ENCODE measurements around the gene PYROXD2. TPM values are rescaled to one million over a fixed set of nuclear protein-coding genes. Genes with fewer than 3 reads are reported as not detected.
"Not testable (repeated sequence)": the region's sequence is repeated elsewhere in the genome, so short reads cannot be mapped to it uniquely, and the experiment has no call there.

PYROXD2 gene
- total RNA-seq, 5 donors from 2014 or later (not counting 1 experiment from before 2014, with no cell fraction given): 16.4 to 27.5 (median 20.0) TPM

GRCh38 chr10:98389398-98389797 lies 25.6 kb downstream of the PYROXD2 start:
- Mint-ChIP-seq H3K27ac (no peak overlapping the region), H3K36me3 (peaks cover 28% of the 10 kb centered on the region), H3K27me3 (no peaks in the 10 kb centered on the region), H3K9me3 (no peaks in the 10 kb centered on the region), H3K4me1 (peaks cover 22 to 40% (median 23%) of the 10 kb centered on the region in 3 donors), H3K4me3 (no peak overlapping the region)
- no peak overlapping the region for H3K4me3 ChIP-seq (ENCODE audit: control insufficient read depth in 1 of 2, extremely low read depth in 1 of 2, low read length in 1 of 2)
- ChIA-PET CTCF (no interaction called here), POLR2A (no interaction called here)
- H3K27ac ChIP-seq (ENCODE audit: low read length): no peak overlapping the region
- no peaks in the 10 kb centered on the region for H3K9me3 ChIP-seq
- H3K4me1 ChIP-seq (ENCODE audit: control insufficient read depth in 1 of 2, extremely low read depth in 1 of 2, insufficient read depth in 2 of 2, low read length in 2 of 2): peaks cover 0 to 42% of the 10 kb centered on the region in 2 experiments
- H3K36me3 ChIP-seq (ENCODE audit: control insufficient read depth in 2 of 2, extremely low read depth in 1 of 2, insufficient read depth in 1 of 2, low read length in 1 of 2): peaks cover 0 to 3% of the 10 kb centered on the region in 2 donors
- ATAC-seq (replicated peaks in 1 of 4) (no peak), DNase-seq (no peak)
- WGBS (ENCODE audit: insufficient coverage): 78% methylated on average over 5 of the region's 6 CpGs
- H3K27me3 ChIP-seq (replicated peaks in 1 of 2; ENCODE audit: control insufficient read depth in 2 of 2, extremely low read depth in 1 of 2, insufficient read depth in 2 of 2, low read length in 1 of 2): no peaks in the 10 kb centered on the region

- H3K9me3 Mint-ChIP-seq: no peaks in the 10 kb centered on the region
- no peak overlapping the region for H3K27ac ChIP-seq (ENCODE audit: low read length)
- no peaks in the 10 kb centered on the region for H3K9me3 ChIP-seq
- no peak overlapping the region for H3K27ac Mint-ChIP-seq
- no peaks in the 10 kb centered on the region for H3K27me3 ChIP-seq (replicated peaks in 1 of 2; ENCODE audit: control insufficient read depth in 2 of 2, extremely low read depth in 1 of 2, insufficient read depth in 2 of 2, low read length in 1 of 2)
- no peak for DNase-seq
- ChIA-PET CTCF (interaction anchor here in 1 of 2 donors (0.7 kb wide), 1 partner anchor 541 kb away, joined by 4 read pairs; no protein-coding TSS in a partner anchor), POLR2A (no interaction called here)
- peaks cover 27% of the 10 kb centered on the region for H3K36me3 Mint-ChIP-seq
- H3K36me3 ChIP-seq (ENCODE audit: control insufficient read depth in 2 of 2, extremely low read depth in 1 of 2, insufficient read depth in 1 of 2, low read length in 1 of 2): peaks cover 0 to 7% of the 10 kb centered on the region in 2 donors
- 96% methylated on average over 13 of the region's 13 CpGs for WGBS (ENCODE audit: insufficient coverage)
- ATAC-seq (replicated peaks in 1 of 4): no peak
- H3K4me3 Mint-ChIP-seq: no peak overlapping the region
- no peaks in the 10 kb centered on the region for H3K27me3 Mint-ChIP-seq
- H3K4me3 ChIP-seq (ENCODE audit: control insufficient read depth in 1 of 2, extremely low read depth in 1 of 2, low read length in 1 of 2): no peak overlapping the region
- H3K4me1 ChIP-seq (ENCODE audit: control insufficient read depth in 1 of 2, extremely low read depth in 1 of 2, insufficient read depth in 2 of 2, low read length in 2 of 2): peaks cover 0 to 31% of the 10 kb centered on the region in 2 experiments
- peaks cover 17 to 33% (median 23%) of the 10 kb centered on the region in 3 donors for H3K4me1 Mint-ChIP-seq
Observed at GRCh38 chr10:98388101-98388655, 26.8 kb downstream of the PYROXD2 start.

- Histone ChIP-seq H3K9me3 (no peaks in the 10 kb centered on the region), H3K27me3 (replicated peaks in 1 of 2; ENCODE audit: control insufficient read depth in 2 of 2, extremely low read depth in 1 of 2, insufficient read depth in 2 of 2, low read length in 1 of 2) (no peaks in the 10 kb centered on the region), H3K4me3 (ENCODE audit: control insufficient read depth in 1 of 2, extremely low read depth in 1 of 2, low read length in 1 of 2) (no peak overlapping the region), H3K36me3 (ENCODE audit: control insufficient read depth in 2 of 2, extremely low read depth in 1 of 2, insufficient read depth in 1 of 2, low read length in 1 of 2) (peaks cover 0 to 7% of the 10 kb centered on the region in 2 donors), H3K27ac (ENCODE audit: low read length) (no peak overlapping the region), H3K4me1 (ENCODE audit: control insufficient read depth in 1 of 2, extremely low read depth in 1 of 2, insufficient read depth in 2 of 2, low read length in 2 of 2) (no peaks in the 10 kb centered on the region)
- no peak overlapping the region for H3K27ac Mint-ChIP-seq
- ChIA-PET POLR2A (no interaction called here), CTCF (interaction anchor here in 1 of 2 donors (1.2 kb wide), 1 partner anchor 41 kb away, joined by 4 read pairs; no protein-coding TSS in a partner anchor)
- H3K9me3 Mint-ChIP-seq: no peaks in the 10 kb centered on the region
- 100% methylated on average over 5 of the region's 9 CpGs for WGBS (ENCODE audit: insufficient coverage)
- no peaks in the 10 kb centered on the region for H3K27me3 Mint-ChIP-seq
- no peak overlapping the region for H3K4me3 Mint-ChIP-seq
- DNase-seq: no peak
- H3K4me1 Mint-ChIP-seq: peaks cover 0 to 6% (median under 1%) of the 10 kb centered on the region in 3 donors
- peaks cover 39% of the 10 kb centered on the region for H3K36me3 Mint-ChIP-seq
- ATAC-seq (replicated peaks in 1 of 4): no peak
Observed at GRCh38 chr10:98384531-98385133, 30.4 kb downstream of the PYROXD2 start.

GRCh38 chr10:98383869-98384268 lies 31.1 kb downstream of the PYROXD2 start:
- H3K9me3 ChIP-seq: no peaks in the 10 kb centered on the region
- Mint-ChIP-seq H3K36me3 (peaks cover 39% of the 10 kb centered on the region), H3K27ac (no peak overlapping the region), H3K4me1 (peaks cover 0 to 6% (median 0%) of the 10 kb centered on the region in 3 donors), H3K4me3 (no peak overlapping the region), H3K27me3 (no peaks in the 10 kb centered on the region), H3K9me3 (no peaks in the 10 kb centered on the region)
- DNase-seq (no peak), ATAC-seq (replicated peaks in 1 of 4) (no peak)
- WGBS (ENCODE audit: insufficient coverage): 96% methylated on average over 5 of the region's 6 CpGs
- H3K27ac ChIP-seq (ENCODE audit: low read length): no peak overlapping the region
- H3K4me1 ChIP-seq (ENCODE audit: control insufficient read depth in 1 of 2, extremely low read depth in 1 of 2, insufficient read depth in 2 of 2, low read length in 2 of 2): no peaks in the 10 kb centered on the region
- peaks cover 0 to 7% of the 10 kb centered on the region in 2 donors for H3K36me3 ChIP-seq (ENCODE audit: control insufficient read depth in 2 of 2, extremely low read depth in 1 of 2, insufficient read depth in 1 of 2, low read length in 1 of 2)
- ChIA-PET POLR2A (no interaction called here), CTCF (interaction anchor here in 1 of 2 donors (1.2 kb wide), 1 partner anchor 42 kb away, joined by 4 read pairs; no protein-coding TSS in a partner anchor)
- no peak overlapping the region for H3K4me3 ChIP-seq (ENCODE audit: control insufficient read depth in 1 of 2, extremely low read depth in 1 of 2, low read length in 1 of 2)
- H3K27me3 ChIP-seq (replicated peaks in 1 of 2; ENCODE audit: control insufficient read depth in 2 of 2, extremely low read depth in 1 of 2, insufficient read depth in 2 of 2, low read length in 1 of 2): no peaks in the 10 kb centered on the region

GRCh38 chr10:98383134-98383667 lies 31.8 kb downstream of the PYROXD2 start:
- DNase-seq; H3K9me3 ChIP-seq; ATAC-seq (replicated peaks in 1 of 4); H3K27me3 Mint-ChIP-seq; H3K4me1 ChIP-seq (ENCODE audit: control insufficient read depth in 1 of 2, extremely low read depth in 1 of 2, insufficient read depth in 2 of 2, low read length in 2 of 2); H3K27ac Mint-ChIP-seq; H3K27me3 ChIP-seq (replicated peaks in 1 of 2; ENCODE audit: control insufficient read depth in 2 of 2, extremely low read depth in 1 of 2, insufficient read depth in 2 of 2, low read length in 1 of 2); H3K4me3 ChIP-seq (ENCODE audit: control insufficient read depth in 1 of 2, extremely low read depth in 1 of 2, low read length in 1 of 2); H3K36me3 ChIP-seq (ENCODE audit: control insufficient read depth in 2 of 2, extremely low read depth in 1 of 2, insufficient read depth in 1 of 2, low read length in 1 of 2); H3K4me1 Mint-ChIP-seq; H3K4me3 Mint-ChIP-seq; H3K9me3 Mint-ChIP-seq; H3K27ac ChIP-seq (ENCODE audit: low read length); CTCF ChIA-PET; POLR2A ChIA-PET: not testable (repeated sequence)
- peaks cover 38% of the 10 kb centered on the region for H3K36me3 Mint-ChIP-seq
- 100% methylated on average over 2 of the region's 7 CpGs for WGBS (ENCODE audit: insufficient coverage)

GRCh38 chr10:98382691-98383101 lies 32.3 kb downstream of the PYROXD2 start:
- Mint-ChIP-seq H3K27ac (no peak overlapping the region), H3K36me3 (peaks cover 37% of the 10 kb centered on the region), H3K27me3 (no peaks in the 10 kb centered on the region), H3K9me3 (no peaks in the 10 kb centered on the region), H3K4me3 (no peak overlapping the region), H3K4me1 (no peaks in the 10 kb centered on the region)
- no peak for DNase-seq
- Histone ChIP-seq H3K4me1 (ENCODE audit: control insufficient read depth in 1 of 2, extremely low read depth in 1 of 2, insufficient read depth in 2 of 2, low read length in 2 of 2) (no peaks in the 10 kb centered on the region), H3K27me3 (replicated peaks in 1 of 2; ENCODE audit: control insufficient read depth in 2 of 2, extremely low read depth in 1 of 2, insufficient read depth in 2 of 2, low read length in 1 of 2) (no peaks in the 10 kb centered on the region), H3K9me3 (no peaks in the 10 kb centered on the region), H3K36me3 (ENCODE audit: control insufficient read depth in 2 of 2, extremely low read depth in 1 of 2, insufficient read depth in 1 of 2, low read length in 1 of 2) (peaks cover 0 to 7% of the 10 kb centered on the region in 2 donors), H3K4me3 (ENCODE audit: control insufficient read depth in 1 of 2, extremely low read depth in 1 of 2, low read length in 1 of 2) (no peak overlapping the region), H3K27ac (ENCODE audit: low read length) (no peak overlapping the region)
- CTCF ChIA-PET: no interaction called here
- WGBS (ENCODE audit: insufficient coverage): 87% methylated on average over 5 of the region's 5 CpGs
- POLR2A ChIA-PET: no interaction called here
- no peak for ATAC-seq (replicated peaks in 1 of 4)
